ENCODE measurements around the gene NHP2.

NHP2 gene

GRCh38 chr5:178192244-178192643 lies 38.6 kb upstream of the NHP2 start:
- ChIA-PET CTCF (no interaction called here), POLR2A (no interaction called here)
- no peak for TF ChIP-seq CTCF (IDR thresholded peaks at IDR 0.05; ENCODE audit: insufficient read depth, low read length, missing control alignments)
- no peak overlapping the region for H3K4me3 ChIP-seq (ENCODE audit: low read depth, low read length)
- no peak for DNase-seq (ENCODE audit: low read depth, low spot score)

GRCh38 chr5:178191661-178192060 lies 38.0 kb upstream of the NHP2 start:
- CTCF ChIA-PET: no interaction called here
- POLR2A ChIA-PET: no interaction called here
- no peak for DNase-seq (ENCODE audit: low read depth, low spot score)
- no peak for TF ChIP-seq CTCF (IDR thresholded peaks at IDR 0.05; ENCODE audit: insufficient read depth, low read length, missing control alignments)
- no peak overlapping the region for H3K4me3 ChIP-seq (ENCODE audit: low read depth, low read length)

GRCh38 chr5:178189433-178189832 lies 35.7 kb upstream of the NHP2 start:
- DNase-seq (ENCODE audit: low read depth, low spot score): no peak
- ChIA-PET POLR2A (interaction anchor here (0.8 kb wide), 1 partner anchor 15 kb away, joined by 3 read pairs; the partner anchor contains the start of gene HNRNPAB), CTCF (no interaction called here)
- TF ChIP-seq CTCF (IDR thresholded peaks at IDR 0.05; ENCODE audit: insufficient read depth, low read length, missing control alignments): no peak
- H3K4me3 ChIP-seq (ENCODE audit: low read depth, low read length): no peak overlapping the region

- POLR2A ChIA-PET: no interaction called here
- TF ChIP-seq CTCF (IDR thresholded peaks at IDR 0.05; ENCODE audit: insufficient read depth, low read length, missing control alignments): no peak
- CTCF ChIA-PET: no interaction called here
- no peak for DNase-seq (ENCODE audit: low read depth, low spot score)
- H3K4me3 ChIP-seq (ENCODE audit: low read depth, low read length): no peak within 1 kb of the TSS
These were observed 33.3 kb upstream of the NHP2 start, which contains the start of gene GMCL2 for GRCh38 chr5:178187014-178187413. Gene GMCL2, minus strand, starts transcription at chr5:178187371. Its CDS starts 72 bp downstream, at chr5:178187299.

- no peak for DNase-seq (ENCODE audit: low read depth, low spot score)
- H3K4me3 ChIP-seq (ENCODE audit: low read depth, low read length): no peak overlapping the region
- ChIA-PET CTCF (no interaction called here), POLR2A (interaction anchor here (0.6 kb wide), 1 partner anchor 18 kb away, joined by 3 read pairs; the partner anchor contains the start of gene HNRNPAB)
- no peak for TF ChIP-seq CTCF (IDR thresholded peaks at IDR 0.05; ENCODE audit: insufficient read depth, low read length, missing control alignments)
These were observed 32.7 kb upstream of the NHP2 start for GRCh38 chr5:178186427-178186826.

GRCh38 chr5:178182158-178182876 lies 28.6 kb upstream of the NHP2 start:
- TF ChIP-seq CTCF (IDR thresholded peaks at IDR 0.05; ENCODE audit: insufficient read depth, low read length, missing control alignments): no peak
- CTCF ChIA-PET: interaction anchor here (0.7 kb wide), 1 partner anchor 20 kb away, joined by 3 read pairs; no protein-coding TSS in a partner anchor
- H3K4me3 ChIP-seq (ENCODE audit: low read depth, low read length): no peak overlapping the region
- no peak for DNase-seq (ENCODE audit: low read depth, low spot score)
- POLR2A ChIA-PET: no interaction called here

Data from AG04449 (cell line).